T follicular helper cell (primary cell): ENCODE data around the gene PKDCC.

Experiments
- DNase-seq: peaks from one replicate; pipeline ENCODE4 v3.0.0-alpha.2; 2020; ENCODE audit warnings: low read depth

PKDCC gene

GRCh38 chr2:42107249-42108042 is 59.6 kb downstream of the PKDCC start:
- DNase-seq = no peak
